Neural progenitor cell (in vitro differentiated cells): ENCODE results near the gene ARHGAP8. TPM values are rescaled to one million over a fixed set of nuclear protein-coding genes. Genes with fewer than 3 reads are reported as not detected.

Experiments
- DNase-seq: peaks from one replicate; pipeline ENCODE4 v3.0.0-alpha.2; 2016; ENCODE audit warnings: low spot score
- H2AFZ ChIP-seq: fragments of 200-600 bp; sonication (generic); replicated peaks from 2 replicates; pipeline ENCODE4 v1.6.1; 2016; ENCODE audit warnings: antibody characterized with exemption
- H3F3A ChIP-seq: fragments of 200-600 bp; sonication (generic); 2 replicates; pipeline ENCODE4 v1.6.1; 2016; ENCODE audit warnings: antibody characterized with exemption, low read depth
- H3K27ac ChIP-seq: fragments of 200-600 bp; sonication (generic); 2 replicates; pipeline ENCODE4 v1.5.1; 2016; ENCODE audit warnings: mild to moderate bottlenecking
- H3K27me3 ChIP-seq: fragments of 200-600 bp; sonication (generic); 2 replicates; pipeline ENCODE4 v1.6.1; 2016; ENCODE audit warnings: mild to moderate bottlenecking, moderate library complexity
- H3K36me3 ChIP-seq: fragments of 200-600 bp; sonication (generic); 2 replicates; pipeline ENCODE4 v1.5.1; 2016
- H3K4me1 ChIP-seq: fragments of 200-600 bp; sonication (generic); 2 replicates; pipeline ENCODE4 v1.6.1; 2016; ENCODE audit warnings: mixed run types
- H3K4me2 ChIP-seq: fragments of 200-600 bp; sonication (generic); 2 replicates; pipeline ENCODE4 v1.6.1; 2016
- H3K4me3 ChIP-seq: fragments of 200-600 bp; sonication (generic); 2 replicates; pipeline ENCODE4 v1.5.1; 2016
- H3K79me2 ChIP-seq: fragments of 200-600 bp; sonication (generic); 2 replicates; pipeline ENCODE4 v1.6.1; 2016; ENCODE audit warnings: low read depth
- H3K9ac ChIP-seq: fragments of 200-600 bp; sonication (generic); 2 replicates; pipeline ENCODE4 v1.6.1; 2016
- H3K9me3 ChIP-seq: fragments of 200-600 bp; sonication (generic); 2 replicates; pipeline ENCODE4 v1.5.1; 2016; ENCODE audit warnings: low read depth
- H4K20me1 ChIP-seq: fragments of 200-600 bp; sonication (generic); 2 replicates; pipeline ENCODE4 v1.6.1; 2016; ENCODE audit warnings: low read depth
- H3K27ac Mint-ChIP-seq: 3 replicates; pipeline ENCODE4 v1.8.0; 2021; ENCODE audit warnings: mixed read lengths
- H3K27me3 Mint-ChIP-seq: 2 replicates; pipeline ENCODE4 v1.8.0; 2022; ENCODE audit warnings: low read depth, mild to moderate bottlenecking, inconsistent platforms, moderate library complexity, mixed read lengths; ENCODE audit not compliant: insufficient read depth
- H3K36me3 Mint-ChIP-seq: 3 replicates; pipeline ENCODE4 v1.8.0; 2021; ENCODE audit warnings: mixed read lengths
- H3K4me1 Mint-ChIP-seq: 3 replicates; pipeline ENCODE4 v1.8.0; 2021; ENCODE audit warnings: mixed read lengths
- H3K4me3 Mint-ChIP-seq: 3 replicates; pipeline ENCODE4 v1.8.0; 2021; ENCODE audit warnings: mild to moderate bottlenecking, moderate library complexity, mixed read lengths
- H3K9me3 Mint-ChIP-seq: 3 replicates; pipeline ENCODE4 v1.8.0; 2020; ENCODE audit warnings: mixed read lengths
- CTCF ChIP-seq: fragments of 200-600 bp; sonication (generic); IDR thresholded peaks from 2 replicates; pipeline ENCODE4 v1.5.1; 2017; ENCODE audit warnings: antibody characterized with exemption, mild to moderate bottlenecking
- EZH2 ChIP-seq: fragments of 200-600 bp; sonication (generic); IDR thresholded peaks from 2 replicates; pipeline ENCODE4 v1.6.1; 2017; ENCODE audit warnings: antibody characterized with exemption, mild to moderate bottlenecking, moderate library complexity
- EZH2phosphoT487 ChIP-seq: fragments of 200-600 bp; sonication (generic); IDR thresholded peaks from 2 replicates; pipeline ENCODE4 v1.6.1; 2017; ENCODE audit warnings: antibody characterized with exemption
- total RNA-seq: library from RNA; depleted of rRNA; stranded (reverse); fragments of >200 nt; gene quantifications from 2 replicates; pipeline ENCODE4 v1.2.3, GENCODE V29; 2015; ENCODE audit warnings: low replicate concordance

ARHGAP8 gene
- total RNA-seq, 1 donor from 2014 or later, result 3.0 TPM

- Histone ChIP-seq H3K4me2 (no peak overlapping the region), H3K4me1 (no peaks in the 10 kb centered on the region), H2AFZ (no peak overlapping the region), H3K27me3 (no peaks in the 10 kb centered on the region), H4K20me1 (no peaks in the 10 kb centered on the region), H3K9ac (no peak overlapping the region), H3K79me2 (no peaks in the 10 kb centered on the region), H3F3A (no peaks in the 10 kb centered on the region), H3K9me3 (no peaks in the 10 kb centered on the region), H3K4me3 (no peak overlapping the region), H3K27ac (no peak overlapping the region), H3K36me3 (peaks cover 6% of the 10 kb centered on the region)
- peaks cover 11% of the 10 kb centered on the region for H3K27me3 Mint-ChIP-seq
- no peak for DNase-seq
- H3K27ac Mint-ChIP-seq, result no peak overlapping the region
- H3K36me3 Mint-ChIP-seq, result peaks cover 50% of the 10 kb centered on the region
- no peak overlapping the region for H3K4me3 Mint-ChIP-seq
- no peaks in the 10 kb centered on the region for H3K4me1 Mint-ChIP-seq
- H3K9me3 Mint-ChIP-seq, result peaks cover 15% of the 10 kb centered on the region
- TF ChIP-seq EZH2 (no peak), CTCF (no peak), EZH2phosphoT487 (no peak)
These were observed 126.3 kb downstream of the ARHGAP8 start for GRCh38 chr22:44878483-44879300.

- Histone ChIP-seq H3K36me3 (peaks cover 6% of the 10 kb centered on the region), H3K4me2 (no peak overlapping the region), H3K4me3 (no peak overlapping the region), H3K9ac (no peak overlapping the region), H3K27ac (no peak overlapping the region), H4K20me1 (no peaks in the 10 kb centered on the region), H3K9me3 (no peaks in the 10 kb centered on the region), H3K4me1 (no peaks in the 10 kb centered on the region), H3K79me2 (no peaks in the 10 kb centered on the region), H3F3A (no peaks in the 10 kb centered on the region), H2AFZ (no peak overlapping the region), H3K27me3 (no peaks in the 10 kb centered on the region)
- Mint-ChIP-seq H3K4me3 (no peak overlapping the region), H3K27me3 (peaks cover 11% of the 10 kb centered on the region), H3K36me3 (peaks cover 50% of the 10 kb centered on the region), H3K27ac (no peak overlapping the region), H3K9me3 (peaks cover 15% of the 10 kb centered on the region), H3K4me1 (no peaks in the 10 kb centered on the region)
- DNase-seq, result no peak
- TF ChIP-seq EZH2 (no peak), CTCF (no peak), EZH2phosphoT487 (no peak)
These were observed 126.9 kb downstream of the ARHGAP8 start for GRCh38 chr22:44879301-44879680.

GRCh38 chr22:44880610-44881290 lies 128.4 kb downstream of the ARHGAP8 start:
- peak overlapping the region; percentile 38 for H3K27ac Mint-ChIP-seq
- DNase-seq, result no peak
- no peaks in the 10 kb centered on the region for H4K20me1 ChIP-seq
- H3K27me3 Mint-ChIP-seq, result peaks cover 11% of the 10 kb centered on the region
- H3K4me3 Mint-ChIP-seq, result no peak overlapping the region
- peaks cover 4% of the 10 kb centered on the region for H3K36me3 ChIP-seq
- TF ChIP-seq CTCF (no peak), EZH2phosphoT487 (no peak), EZH2 (no peak)
- no peak overlapping the region for H3K4me2 ChIP-seq
- H3K27me3 ChIP-seq, result no peaks in the 10 kb centered on the region
- peaks cover 41% of the 10 kb centered on the region for H3K36me3 Mint-ChIP-seq
- no peaks in the 10 kb centered on the region for H3K79me2 ChIP-seq
- H3F3A ChIP-seq, result no peaks in the 10 kb centered on the region
- H3K9ac ChIP-seq, result no peak overlapping the region
- H3K4me1 ChIP-seq, result no peaks in the 10 kb centered on the region
- H3K4me3 ChIP-seq, result no peak overlapping the region
- no peaks in the 10 kb centered on the region for H3K9me3 ChIP-seq
- no peak overlapping the region for H3K27ac ChIP-seq
- no peaks in the 10 kb centered on the region for H3K4me1 Mint-ChIP-seq
- H3K9me3 Mint-ChIP-seq, result peaks cover 15% of the 10 kb centered on the region
- no peak overlapping the region for H2AFZ ChIP-seq
